ACC112 (cell line): ENCODE measurements around the gene FAM184B.
A peak's percentile ranks its signal among the peaks of the same experiment; 100 is the strongest.

ENCODE experiments used
- H2AFZ ChIP-seq: fragments of 200-600 bp; sonication (generic); one replicate; pipeline ENCODE4 v1.6.0; 2017; ENCODE audit warnings: antibody characterized with exemption, low read length; ENCODE audit not compliant: unreplicated experiment
- H3K27ac ChIP-seq: fragments of 200-600 bp; sonication (generic); 2 replicates; pipeline ENCODE4 v1.5.1; 2014; ENCODE audit warnings: low read depth, mild to moderate bottlenecking, antibody characterized with exemption, low read length, moderate library complexity
- H3K27me3 ChIP-seq: fragments of 200-600 bp; sonication (generic); 2 replicates; pipeline ENCODE4 v1.6.1; 2014; ENCODE audit warnings: mild to moderate bottlenecking, antibody characterized with exemption, low read length, moderate library complexity, mixed read lengths; ENCODE audit not compliant: insufficient read depth
- H3K36me3 ChIP-seq: fragments of 200-600 bp; sonication (generic); 2 replicates; pipeline ENCODE4 v1.6.1; 2016; ENCODE audit warnings: mild to moderate bottlenecking, antibody characterized with exemption, low read length, moderate library complexity, mixed read lengths; ENCODE audit not compliant: insufficient read depth
- H3K4me1 ChIP-seq: fragments of 200-600 bp; sonication (generic); one replicate; pipeline ENCODE4 v1.6.1; 2016; ENCODE audit warnings: low read length, mixed read lengths; ENCODE audit not compliant: insufficient read depth, unreplicated experiment, control insufficient read depth
- H3K4me3 ChIP-seq: fragments of 200-600 bp; sonication (generic); 2 replicates; pipeline ENCODE4 v1.5.1; 2014; ENCODE audit warnings: mild to moderate bottlenecking, low read depth, low read length
- H3K79me2 ChIP-seq: fragments of 200-600 bp; sonication (generic); one replicate; pipeline ENCODE4 v1.6.0; 2016; ENCODE audit warnings: low read length; ENCODE audit not compliant: control insufficient read depth, unreplicated experiment, insufficient read depth

Gene FAM184B

GRCh38 chr4:17636696-17637622 lies 144.5 kb downstream of the FAM184B start:
- no peaks in the 10 kb centered on the region for H3K27me3 ChIP-seq
- no peaks in the 10 kb centered on the region; the same call in 1 of the 2 replicates for H3K36me3 ChIP-seq
- no peak overlapping the region for H3K4me3 ChIP-seq
- no peak overlapping the region for H2AFZ ChIP-seq
- H3K4me1 ChIP-seq: no peaks in the 10 kb centered on the region
- H3K79me2 ChIP-seq: no peaks in the 10 kb centered on the region
- H3K27ac ChIP-seq: no peak overlapping the region

DNA sequence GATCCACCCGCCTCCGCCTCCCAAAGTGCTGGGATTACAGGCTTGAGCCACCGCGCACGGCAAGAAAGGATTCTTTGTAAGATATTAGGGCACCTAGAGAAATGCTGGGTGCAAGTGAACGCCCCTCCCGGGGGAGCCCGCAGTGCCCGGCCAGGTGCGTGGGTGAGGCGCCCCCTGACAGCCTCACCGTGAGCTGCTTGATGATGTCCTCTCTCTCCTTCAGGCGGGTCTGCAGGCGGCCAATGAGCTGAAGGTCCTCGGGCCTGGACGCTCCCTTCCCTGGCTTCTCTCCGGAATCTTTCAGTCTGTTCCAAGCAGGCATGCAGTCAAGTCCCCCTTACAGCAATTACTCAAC lies 145.1 kb downstream of the FAM184B start:
- Histone ChIP-seq H3K27me3 (no peaks in the 10 kb centered on the region), H3K36me3 (peaks cover 5% of the 10 kb centered on the region), H3K27ac (no peak overlapping the region), H3K79me2 (no peaks in the 10 kb centered on the region), H2AFZ (no peak overlapping the region), H3K4me3 (no peak overlapping the region), H3K4me1 (no peaks in the 10 kb centered on the region)

DNA sequence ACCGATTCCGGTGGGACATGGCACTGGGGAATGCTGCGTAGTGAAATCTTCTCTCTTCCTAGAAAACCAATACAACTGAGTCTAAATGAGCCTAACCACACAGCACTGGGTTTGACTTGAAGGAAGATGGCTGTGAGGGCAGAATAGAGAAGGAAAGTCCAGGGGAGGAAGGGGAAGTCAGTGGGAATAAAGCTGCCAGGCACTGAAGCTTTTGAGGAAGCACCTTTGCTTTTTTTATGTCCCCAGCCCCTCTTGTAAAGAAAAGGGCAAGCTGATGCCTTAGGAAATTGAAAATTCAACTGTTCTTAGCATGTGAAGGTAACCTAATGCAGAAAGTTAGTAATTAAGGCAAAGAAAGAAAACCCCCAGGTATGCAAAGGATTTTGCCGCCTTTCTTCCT lies 146.4 kb downstream of the FAM184B start:
- no peak overlapping the region for H3K4me3 ChIP-seq
- H2AFZ ChIP-seq: no peak overlapping the region
- H3K79me2 ChIP-seq: no peaks in the 10 kb centered on the region
- H3K36me3 ChIP-seq: peaks cover 15% of the 10 kb centered on the region
- H3K27ac ChIP-seq: no peak overlapping the region
- no peaks in the 10 kb centered on the region for H3K27me3 ChIP-seq
- no peaks in the 10 kb centered on the region for H3K4me1 ChIP-seq

GRCh38 chr4:17633600-17633999 lies 147.8 kb downstream of the FAM184B start:
- peaks cover under 1% of the 10 kb centered on the region for H3K79me2 ChIP-seq
- H3K4me3 ChIP-seq: no peak overlapping the region
- H3K36me3 ChIP-seq: peaks cover 15% of the 10 kb centered on the region
- H3K4me1 ChIP-seq: no peaks in the 10 kb centered on the region
- no peak overlapping the region for H2AFZ ChIP-seq
- H3K27ac ChIP-seq: no peak overlapping the region
- no peaks in the 10 kb centered on the region for H3K27me3 ChIP-seq

- Histone ChIP-seq H3K36me3 (peaks cover 30% of the 10 kb centered on the region), H3K27me3 (no peaks in the 10 kb centered on the region), H3K4me1 (no peaks in the 10 kb centered on the region), H2AFZ (no peak overlapping the region), H3K27ac (no peak overlapping the region), H3K4me3 (no peak overlapping the region), H3K79me2 (peaks cover 9% of the 10 kb centered on the region)
These were observed 151.2 kb downstream of the FAM184B start for GRCh38 chr4:17630228-17630627.

GRCh38 chr4:17624821-17625220 lies 156.6 kb downstream of the FAM184B start:
- Histone ChIP-seq H3K4me3 (no peak overlapping the region), H3K27ac (no peak overlapping the region), H2AFZ (no peak overlapping the region), H3K36me3 (peaks cover 60% of the 10 kb centered on the region), H3K27me3 (no peaks in the 10 kb centered on the region), H3K4me1 (peaks cover 8% of the 10 kb centered on the region), H3K79me2 (peaks cover 46% of the 10 kb centered on the region)

DNA sequence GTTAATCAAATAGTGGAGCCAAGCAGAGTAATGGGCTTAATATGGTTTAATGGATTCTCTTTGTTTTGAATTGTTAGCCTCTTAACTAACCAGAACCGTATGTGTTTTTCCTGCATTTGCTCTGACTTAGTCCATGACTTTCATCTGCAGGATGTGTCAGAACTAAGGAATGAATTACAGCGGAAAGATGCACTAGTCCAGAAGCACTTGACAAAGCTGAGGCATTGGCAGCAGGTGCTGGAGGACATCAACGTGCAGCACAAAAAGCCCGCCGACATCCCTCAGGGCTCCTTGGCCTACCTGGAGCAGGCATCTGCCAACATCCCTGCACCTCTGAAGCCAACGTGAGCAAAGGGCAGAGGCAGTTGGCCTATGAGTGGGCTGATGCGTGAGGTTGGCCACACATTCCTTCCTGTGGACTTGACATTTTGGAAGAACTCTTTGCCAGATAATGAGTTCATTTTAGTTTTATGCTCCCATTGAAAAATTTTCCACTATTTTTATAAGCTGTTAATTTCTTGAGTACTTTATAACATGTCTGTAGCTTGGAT lies 157.9 kb downstream of the FAM184B start:
- Histone ChIP-seq H3K79me2 (peaks cover 53% of the 10 kb centered on the region), H3K36me3 (peaks cover 60% of the 10 kb centered on the region), H3K4me1 (peaks cover 19% of the 10 kb centered on the region), H3K27me3 (no peaks in the 10 kb centered on the region), H3K27ac (no peak overlapping the region), H2AFZ (no peak overlapping the region), H3K4me3 (no peak overlapping the region)

DNA sequence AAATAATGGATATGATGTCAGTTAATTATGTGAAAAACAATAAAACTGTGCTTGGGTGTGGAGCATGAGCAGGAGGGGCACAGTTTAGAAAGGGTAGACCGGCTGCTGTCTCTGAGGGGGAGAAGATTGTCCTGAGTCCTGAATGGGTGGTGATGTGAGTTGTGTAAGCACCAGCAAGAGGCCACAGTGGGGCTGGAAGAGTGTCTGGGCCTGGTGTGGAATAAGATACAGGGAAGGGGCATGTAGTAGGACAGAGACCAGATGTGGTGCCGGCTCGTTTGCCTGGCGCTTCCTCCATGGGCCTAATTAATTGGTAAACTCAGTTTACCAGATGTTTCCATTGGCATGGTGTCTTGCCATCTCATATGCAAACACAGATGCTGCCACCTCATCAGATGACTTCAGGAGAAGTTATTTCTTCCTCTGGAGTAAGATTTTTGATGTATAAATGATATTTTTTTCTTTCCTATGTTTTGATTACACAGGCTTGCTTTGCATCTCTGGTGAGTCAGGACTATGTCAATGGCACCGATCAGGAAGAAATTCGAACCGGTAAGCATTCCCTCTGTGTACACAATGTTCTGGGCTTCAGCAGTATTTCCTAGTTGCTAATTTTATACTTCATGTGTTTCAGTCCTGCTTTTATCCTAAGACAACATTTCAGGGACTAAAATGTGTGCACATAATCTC lies 161.9 kb downstream of the FAM184B start:
- Histone ChIP-seq H3K4me3 (peak overlapping the region; percentile 49), H3K79me2 (peaks cover 80% of the 10 kb centered on the region), H3K27me3 (no peaks in the 10 kb centered on the region), H3K4me1 (peaks cover 40% of the 10 kb centered on the region), H3K36me3 (peaks cover 47% of the 10 kb centered on the region), H2AFZ (no peak overlapping the region), H3K27ac (peak overlapping the region; percentile 95)

- peaks cover 75% of the 10 kb centered on the region for H3K79me2 ChIP-seq
- H3K27me3 ChIP-seq: no peaks in the 10 kb centered on the region
- H3K27ac ChIP-seq: peak overlapping the region; percentile 95
- H3K36me3 ChIP-seq: peaks cover 41% of the 10 kb centered on the region
- H2AFZ ChIP-seq: no peak overlapping the region
- H3K4me1 ChIP-seq: peaks cover 40% of the 10 kb centered on the region
- peak overlapping the region; percentile 49 for H3K4me3 ChIP-seq
These were observed 162.5 kb downstream of the FAM184B start for GRCh38 chr4:17618926-17619325.

GRCh38 chr4:17616283-17616682 lies 165.1 kb downstream of the FAM184B start:
- Histone ChIP-seq H3K4me3 (peak overlapping the region; percentile 97), H3K27ac (no peak overlapping the region), H3K4me1 (peaks cover 40% of the 10 kb centered on the region), H3K27me3 (no peaks in the 10 kb centered on the region), H2AFZ (no peak overlapping the region), H3K79me2 (peaks cover 59% of the 10 kb centered on the region), H3K36me3 (peaks cover 22% of the 10 kb centered on the region)
